Calu3 (cell line): Measurements from ENCODE around the gene TEF. TPM values are rescaled to one million over a fixed set of nuclear protein-coding genes. Genes with fewer than 3 reads are reported as not detected.

Source experiments
- BruUV-seq: library from RNA; stranded (reverse); fragments of 400-500 nt; replicated peaks from 2 replicates; lab custom pipeline; 2021; lab: Mats Ljungman, UMichigan
- CTCF ChIA-PET: fragments of 300-600 bp; sonication (Branson Sonifier 250); formaldehyde crosslinking; loops from one replicate; lab custom pipeline; 2022; ENCODE audit warnings: antibody characterized with exemption; lab: Charles Lee
- DNase-seq: peaks from one replicate; pipeline ENCODE4 v3.0.0; 2022
- H3K27ac Mint-ChIP-seq: one replicate; pipeline ENCODE4 v1.8.0; 2022; ENCODE audit warnings: mixed read lengths; ENCODE audit not compliant: unreplicated experiment
- H3K27me3 Mint-ChIP-seq: one replicate; pipeline ENCODE4 v1.8.0; 2022; ENCODE audit warnings: mixed read lengths; ENCODE audit not compliant: unreplicated experiment
- H3K36me3 Mint-ChIP-seq: one replicate; pipeline ENCODE4 v1.8.0; 2022; ENCODE audit warnings: mild to moderate bottlenecking, moderate library complexity, mixed read lengths; ENCODE audit not compliant: insufficient read depth, unreplicated experiment
- H3K4me1 Mint-ChIP-seq: one replicate; pipeline ENCODE4 v1.8.0; 2022; ENCODE audit warnings: mild to moderate bottlenecking, low read depth, mixed read lengths; ENCODE audit not compliant: unreplicated experiment
- H3K4me3 Mint-ChIP-seq: one replicate; pipeline ENCODE4 v1.8.0; 2022; ENCODE audit warnings: mild to moderate bottlenecking, low read depth, moderate library complexity, mixed read lengths; ENCODE audit not compliant: unreplicated experiment
- H3K9me3 Mint-ChIP-seq: one replicate; pipeline ENCODE4 v1.8.0; 2022; ENCODE audit warnings: low read depth, mixed read lengths; ENCODE audit not compliant: unreplicated experiment
- CTCF ChIP-seq: fragments of 200-600 bp; IDR thresholded peaks from one replicate; pipeline ENCODE4 v1.8.0; 2022; ENCODE audit warnings: antibody characterized with exemption; ENCODE audit not compliant: unreplicated experiment
- intact Hi-C: fragments of 100-400 bp; cut with micrococcal nuclease; formaldehyde crosslinking; loops from one replicate; pipeline ENCODE4 v1.10.0; 2022; ENCODE audit not compliant: unreplicated experiment
- total RNA-seq: library from RNA; stranded (reverse); gene quantifications from 2 replicates; pipeline ENCODE4 v1.2.3, GENCODE V29; 2022

Gene TEF
- total RNA-seq, 1 experiment from 2014 or later, result 6.3 TPM

- DNase-seq, result no peak
- H3K27me3 Mint-ChIP-seq, result no peaks in the 10 kb centered on the region
- no TSS peak for BruUV-seq
- intact Hi-C loops, result no loop called here
- CTCF ChIA-PET, result interaction anchor here (0.6 to 0.7 kb wide), 2 partner anchors 10 to 91 kb away, joined by 3 to 4 read pairs; no protein-coding TSS in a partner anchor
- H3K27ac Mint-ChIP-seq, result no peak overlapping the region
- no peak for TF ChIP-seq CTCF
- H3K36me3 Mint-ChIP-seq, result peaks cover 12% of the 10 kb centered on the region
- no peak overlapping the region for H3K4me3 Mint-ChIP-seq
- no peaks in the 10 kb centered on the region for H3K9me3 Mint-ChIP-seq
- H3K4me1 Mint-ChIP-seq, result peaks cover 4% of the 10 kb centered on the region
Measured at GRCh38 chr22:41408665-41409064, 26.9 kb downstream of the TEF start.

GRCh38 chr22:41410311-41410751 is 28.6 kb downstream of the TEF start:
- CTCF ChIA-PET, result no interaction called here
- TF ChIP-seq CTCF, result no peak

GRCh38 chr22:41411021-41411851 is 29.5 kb downstream of the TEF start:
- Mint-ChIP-seq H3K27ac (no peak overlapping the region), H3K27me3 (no peaks in the 10 kb centered on the region), H3K4me1 (peaks cover 10% of the 10 kb centered on the region), H3K9me3 (no peaks in the 10 kb centered on the region), H3K36me3 (peaks cover 24% of the 10 kb centered on the region), H3K4me3 (no peak overlapping the region)
- CTCF ChIA-PET, result interaction anchor here (0.6 kb wide), 1 partner anchor 8 kb away, joined by 3 read pairs; no protein-coding TSS in a partner anchor
- intact Hi-C loops, result no loop called here
- no TSS peak for BruUV-seq
- no peak for DNase-seq
- TF ChIP-seq CTCF, result no peak

More at GRCh38 chr22:41410311-41410751, 28.6 kb downstream of the TEF start:
- Mint-ChIP-seq H3K27ac (no peak overlapping the region), H3K9me3 (no peaks in the 10 kb centered on the region), H3K27me3 (no peaks in the 10 kb centered on the region), H3K4me1 (peaks cover 10% of the 10 kb centered on the region), H3K4me3 (no peak overlapping the region), H3K36me3 (peaks cover 24% of the 10 kb centered on the region)
- no peak for DNase-seq
- no TSS peak for BruUV-seq
- intact Hi-C loops, result no loop called here

- no peak overlapping the region for H3K27ac Mint-ChIP-seq
- peaks cover 10% of the 10 kb centered on the region for H3K4me1 Mint-ChIP-seq
- CTCF ChIA-PET, result no interaction called here
- intact Hi-C loops, result no loop called here
- TF ChIP-seq CTCF, result no peak
- no peak for DNase-seq
- no peak overlapping the region for H3K4me3 Mint-ChIP-seq
- peaks cover 29% of the 10 kb centered on the region for H3K36me3 Mint-ChIP-seq
- H3K27me3 Mint-ChIP-seq, result no peaks in the 10 kb centered on the region
- no peaks in the 10 kb centered on the region for H3K9me3 Mint-ChIP-seq
- no TSS peak for BruUV-seq
Measured at GRCh38 chr22:41415554-41415953, 33.8 kb downstream of the TEF start.
